ENCODE data around the gene FBXL13. TPM values are rescaled to one million over a fixed set of nuclear protein-coding genes. Genes with fewer than 3 reads are reported as not detected.
"Not testable (repeated sequence)": the region's sequence is repeated elsewhere in the genome, so short reads cannot be mapped to it uniquely, and the experiment has no call there.

The FBXL13 gene
- total and polyA plus RNA-seq, 5 donors from 2014 or later: 0.19 to 0.42 TPM; not detected in 3

GRCh38 chr7:103023578-103023977, 51.0 kb downstream of the FBXL13 start:
- not testable (repeated sequence) for H3K36me3 ChIP-seq (ENCODE audit: control insufficient read depth, insufficient read depth, low read length); ATAC-seq (ENCODE audit: low read depth in 2 of 2); H3K4me3 Mint-ChIP-seq; H3K9me3 ChIP-seq (ENCODE audit: control insufficient read depth in 2 of 2, low read length in 2 of 2); H3K27ac Mint-ChIP-seq; H3K4me1 Mint-ChIP-seq; DNase-seq; H3K4me3 ChIP-seq (ENCODE audit: low read depth, low read length); H3K27ac ChIP-seq (ENCODE audit: insufficient read depth, low read length, poor library complexity, severe bottlenecking); H3K27me3 ChIP-seq (ENCODE audit: control insufficient read depth, insufficient read depth, low read length); H3K4me1 ChIP-seq (ENCODE audit: control insufficient read depth, insufficient read depth, low read length, poor library complexity, severe bottlenecking); H3K36me3 Mint-ChIP-seq
- peaks cover 0 to 20% (median 6%) of the 10 kb centered on the region in 7 donors for H3K9me3 Mint-ChIP-seq
- peaks cover 13% of the 10 kb centered on the region for H3K27me3 Mint-ChIP-seq

- H3K9me3 ChIP-seq (ENCODE audit: control insufficient read depth in 2 of 2, low read length in 2 of 2); H3K36me3 Mint-ChIP-seq; H3K27me3 ChIP-seq (ENCODE audit: control insufficient read depth, insufficient read depth, low read length); H3K4me3 ChIP-seq (ENCODE audit: low read depth, low read length); H3K36me3 ChIP-seq (ENCODE audit: control insufficient read depth, insufficient read depth, low read length); DNase-seq; H3K27ac ChIP-seq (ENCODE audit: insufficient read depth, low read length, poor library complexity, severe bottlenecking); ATAC-seq (ENCODE audit: low read depth in 2 of 2); H3K4me1 Mint-ChIP-seq; H3K27ac Mint-ChIP-seq; H3K4me3 Mint-ChIP-seq; H3K4me1 ChIP-seq (ENCODE audit: control insufficient read depth, insufficient read depth, low read length, poor library complexity, severe bottlenecking): not testable (repeated sequence)
- H3K27me3 Mint-ChIP-seq: peaks cover 13% of the 10 kb centered on the region
- peaks cover 0 to 25% (median 7%) of the 10 kb centered on the region in 7 donors for H3K9me3 Mint-ChIP-seq
Observed at GRCh38 chr7:103021490-103021889, 53.1 kb downstream of the FBXL13 start.

GRCh38 chr7:103020876-103021275, 53.7 kb downstream of the FBXL13 start:
- not testable (repeated sequence) for H3K4me1 ChIP-seq (ENCODE audit: control insufficient read depth, insufficient read depth, low read length, poor library complexity, severe bottlenecking); H3K27ac Mint-ChIP-seq; H3K36me3 Mint-ChIP-seq; DNase-seq; H3K27me3 ChIP-seq (ENCODE audit: control insufficient read depth, insufficient read depth, low read length); H3K9me3 ChIP-seq (ENCODE audit: control insufficient read depth in 2 of 2, low read length in 2 of 2); H3K4me3 ChIP-seq (ENCODE audit: low read depth, low read length); H3K4me3 Mint-ChIP-seq; H3K36me3 ChIP-seq (ENCODE audit: control insufficient read depth, insufficient read depth, low read length); H3K4me1 Mint-ChIP-seq; ATAC-seq (ENCODE audit: low read depth in 2 of 2); H3K27ac ChIP-seq (ENCODE audit: insufficient read depth, low read length, poor library complexity, severe bottlenecking)
- Mint-ChIP-seq H3K27me3 (peaks cover 13% of the 10 kb centered on the region), H3K9me3 (peaks cover 0 to 25% (median 7%) of the 10 kb centered on the region in 7 donors)

GRCh38 chr7:103018295-103018694, 56.3 kb downstream of the FBXL13 start:
- H3K9me3 Mint-ChIP-seq: peaks cover 0 to 33% (median 7%) of the 10 kb centered on the region in 7 donors
- H3K27me3 Mint-ChIP-seq; H3K4me3 ChIP-seq (ENCODE audit: low read depth, low read length); H3K27me3 ChIP-seq (ENCODE audit: control insufficient read depth, insufficient read depth, low read length); H3K9me3 ChIP-seq (ENCODE audit: control insufficient read depth in 2 of 2, low read length in 2 of 2); H3K36me3 Mint-ChIP-seq; H3K4me1 ChIP-seq (ENCODE audit: control insufficient read depth, insufficient read depth, low read length, poor library complexity, severe bottlenecking); H3K36me3 ChIP-seq (ENCODE audit: control insufficient read depth, insufficient read depth, low read length); H3K27ac ChIP-seq (ENCODE audit: insufficient read depth, low read length, poor library complexity, severe bottlenecking); H3K4me3 Mint-ChIP-seq; DNase-seq; ATAC-seq (ENCODE audit: low read depth in 2 of 2); H3K27ac Mint-ChIP-seq; H3K4me1 Mint-ChIP-seq: not testable (repeated sequence)

- Histone ChIP-seq H3K27me3 (ENCODE audit: control insufficient read depth, insufficient read depth, low read length) (no peaks in the 10 kb centered on the region), H3K4me1 (ENCODE audit: control insufficient read depth, insufficient read depth, low read length, poor library complexity, severe bottlenecking) (no peaks in the 10 kb centered on the region), H3K9me3 (ENCODE audit: control insufficient read depth in 2 of 2, low read length in 2 of 2) (no peaks in the 10 kb centered on the region), H3K4me3 (ENCODE audit: low read depth, low read length) (no peak overlapping the region), H3K36me3 (ENCODE audit: control insufficient read depth, insufficient read depth, low read length) (no peaks in the 10 kb centered on the region), H3K27ac (ENCODE audit: insufficient read depth, low read length, poor library complexity, severe bottlenecking) (no peak overlapping the region)
- Mint-ChIP-seq H3K4me1 (peaks cover 0 to 6% (median 2%) of the 10 kb centered on the region in 4 donors), H3K27ac (no peak overlapping the region), H3K27me3 (peaks cover 11% of the 10 kb centered on the region), H3K9me3 (peaks cover 0 to 8% (median 0%) of the 10 kb centered on the region in 7 donors), H3K36me3 (peaks cover 8% of the 10 kb centered on the region), H3K4me3 (peak overlapping the region in 1 of 4 donors; percentile 4)
- DNase-seq: no peak
- no peak for ATAC-seq (ENCODE audit: low read depth in 2 of 2)
Observed at GRCh38 chr7:103011650-103012049, 62.9 kb downstream of the FBXL13 start.

- DNase-seq (no peak), ATAC-seq (ENCODE audit: low read depth in 2 of 2) (no peak)
- Mint-ChIP-seq H3K27me3 (peaks cover 11% of the 10 kb centered on the region), H3K9me3 (peaks cover 0 to 6% (median 0%) of the 10 kb centered on the region in 7 donors), H3K36me3 (peaks cover 7% of the 10 kb centered on the region), H3K27ac (no peak overlapping the region), H3K4me1 (peaks cover 0 to 6% (median 2%) of the 10 kb centered on the region in 4 donors), H3K4me3 (no peak overlapping the region)
- Histone ChIP-seq H3K27me3 (ENCODE audit: control insufficient read depth, insufficient read depth, low read length) (peaks cover 3% of the 10 kb centered on the region), H3K4me3 (ENCODE audit: low read depth, low read length) (no peak overlapping the region), H3K36me3 (ENCODE audit: control insufficient read depth, insufficient read depth, low read length) (no peaks in the 10 kb centered on the region), H3K9me3 (ENCODE audit: control insufficient read depth in 2 of 2, low read length in 2 of 2) (peaks cover 0 to 7% of the 10 kb centered on the region in 2 experiments), H3K4me1 (ENCODE audit: control insufficient read depth, insufficient read depth, low read length, poor library complexity, severe bottlenecking) (no peaks in the 10 kb centered on the region), H3K27ac (ENCODE audit: insufficient read depth, low read length, poor library complexity, severe bottlenecking) (no peak overlapping the region)
Observed at GRCh38 chr7:103010211-103010610, 64.4 kb downstream of the FBXL13 start.

- Mint-ChIP-seq H3K9me3 (peaks cover 0 to 9% (median 0%) of the 10 kb centered on the region in 7 donors), H3K4me1 (peaks cover 0 to 6% (median 2%) of the 10 kb centered on the region in 4 donors), H3K27me3 (peaks cover 15% of the 10 kb centered on the region), H3K27ac (no peak overlapping the region), H3K36me3 (peaks cover 7% of the 10 kb centered on the region), H3K4me3 (no peak overlapping the region)
- Histone ChIP-seq H3K36me3 (ENCODE audit: control insufficient read depth, insufficient read depth, low read length) (no peaks in the 10 kb centered on the region), H3K27ac (ENCODE audit: insufficient read depth, low read length, poor library complexity, severe bottlenecking) (no peak overlapping the region), H3K4me1 (ENCODE audit: control insufficient read depth, insufficient read depth, low read length, poor library complexity, severe bottlenecking) (no peaks in the 10 kb centered on the region), H3K9me3 (ENCODE audit: control insufficient read depth in 2 of 2, low read length in 2 of 2) (peaks cover 0 to 7% of the 10 kb centered on the region in 2 experiments), H3K27me3 (ENCODE audit: control insufficient read depth, insufficient read depth, low read length) (peaks cover 3% of the 10 kb centered on the region), H3K4me3 (ENCODE audit: low read depth, low read length) (no peak overlapping the region)
- ATAC-seq (ENCODE audit: low read depth in 2 of 2) (peak in 1 of 2 donors; percentile 20), DNase-seq (peak in 1 of 3 donors; percentile 48)
Observed at GRCh38 chr7:103009466-103010185, 65.0 kb downstream of the FBXL13 start.

GRCh38 chr7:103003004-103003403, 71.6 kb downstream of the FBXL13 start:
- Histone ChIP-seq H3K4me3 (ENCODE audit: low read depth, low read length) (no peak overlapping the region), H3K27ac (ENCODE audit: insufficient read depth, low read length, poor library complexity, severe bottlenecking) (no peak overlapping the region), H3K9me3 (ENCODE audit: control insufficient read depth in 2 of 2, low read length in 2 of 2) (peaks cover 17 to 19% of the 10 kb centered on the region in 2 experiments), H3K36me3 (ENCODE audit: control insufficient read depth, insufficient read depth, low read length) (no peaks in the 10 kb centered on the region), H3K27me3 (ENCODE audit: control insufficient read depth, insufficient read depth, low read length) (peaks cover 3% of the 10 kb centered on the region), H3K4me1 (ENCODE audit: control insufficient read depth, insufficient read depth, low read length, poor library complexity, severe bottlenecking) (no peaks in the 10 kb centered on the region)
- Mint-ChIP-seq H3K9me3 (peaks cover 4 to 30% (median 9%) of the 10 kb centered on the region in 7 donors), H3K4me1 (no peaks in the 10 kb centered on the region), H3K27ac (no peak overlapping the region), H3K4me3 (no peak overlapping the region), H3K27me3 (peaks cover 28% of the 10 kb centered on the region), H3K36me3 (peaks cover 3% of the 10 kb centered on the region)
- no peak for ATAC-seq (ENCODE audit: low read depth in 2 of 2)
- DNase-seq: no peak
